Transverse colon (tissue), 4 donors: ENCODE measurements around the gene WDR48. TPM values are rescaled to one million over a fixed set of nuclear protein-coding genes. Genes with fewer than 3 reads are reported as not detected.

Source experiments
- DNase-seq: peaks from one replicate; pipeline ENCODE4 v3.0.0-alpha.2; 2019
- H3K27ac ChIP-seq, 4 donors: fragments of 200-600 bp; sonication (generic); 2 replicates each; pipeline ENCODE4 v1.5.1; 2016 to 2018; ENCODE audit warnings: inconsistent platforms in 4 of 4
- H3K27me3 ChIP-seq: fragments of 200-600 bp; sonication (generic); 2 replicates; pipeline ENCODE4 v1.5.1; 2017; ENCODE audit warnings: inconsistent platforms
- H3K36me3 ChIP-seq, 4 donors: fragments of 200-600 bp; sonication (generic); 2 replicates each; pipeline ENCODE4 v1.5.1; 2017 to 2019; ENCODE audit warnings: inconsistent platforms in 4 of 4
- H3K4me1 ChIP-seq, 4 donors: fragments of 200-600 bp; sonication (generic); 2 replicates each; pipeline ENCODE4 v1.5.1; 2017 to 2020; ENCODE audit warnings: inconsistent platforms in 4 of 4
- H3K4me3 ChIP-seq, 4 donors: fragments of 200-600 bp; sonication (generic); 1 replicate in 1 of 4; 2 replicates in 3 of 4; pipeline versions ENCODE4 v1.5.1 to v1.6.1; 2017 to 2019; ENCODE audit warnings: inconsistent platforms in 4 of 4
- H3K9me3 ChIP-seq, 2 donors: fragments of 200-600 bp; sonication (generic); 2 replicates each; pipeline ENCODE4 v1.5.1; 2017 to 2019; ENCODE audit warnings: inconsistent platforms in 2 of 2
- EP300 ChIP-seq: sonication (generic); formaldehyde crosslinking; IDR thresholded peaks from one replicate; pipeline ENCODE4 v1.6.1; 2017; ENCODE audit warnings: antibody characterized with exemption, low read depth
- POLR2A ChIP-seq: fragments of 450-650 bp; IDR thresholded peaks from one replicate; pipeline ENCODE4 v1.6.1; 2016; ENCODE audit warnings: antibody characterized with exemption, mild to moderate bottlenecking, moderate library complexity
- POLR2AphosphoS5 ChIP-seq, 3 donors: sonication (generic); formaldehyde crosslinking; IDR thresholded peaks; one replicate each; pipeline ENCODE4 v1.6.1; 2016; ENCODE audit warnings: antibody characterized with exemption in 3 of 3
- WGBS, 2 donors: methylation state at CpG; one replicate each; pipeline ENCODE4 v1.1.5; 2018; ENCODE audit warnings: low coverage in 1 of 2; 5-methylcytosine and 5-hydroxymethylcytosine counted together
- in situ Hi-C, 4 donors: fragments of 200-750 bp; cut with MboI; loops; one replicate each; pipeline versions ENCODE4 v1.15.0 to v1.15.1; 2017; ENCODE audit warnings: low sequenced_read_pairs in 3 of 4, low pct_ligation_motif_present in 1 of 4, low pct_unique_long_range_greater_than_20kb in 1 of 4
- intact Hi-C: fragments of 100-400 bp; cut with DNase I; formaldehyde crosslinking; loops from one replicate; pipeline ENCODE4 v1.15.1; 2023; ENCODE audit warnings: low total_unique reads
- total RNA-seq, 4 donors: library from RNA; depleted of rRNA; stranded (reverse); fragments of >200 nt; gene quantifications; one replicate each; pipeline ENCODE4 v1.1.0, GENCODE V29; 2016
- TF ChIP-seq, protein P1 (sequence below), 5 experiments: fragments of 200-600 bp in 3 of 5; fragments of 450-650 bp in 2 of 5; sonication (generic) in 3 of 5; IDR thresholded peaks; 1 replicate in 2 of 5; 2 replicates in 3 of 5; pipeline ENCODE4 v1.5.1; 2016 to 2017; ENCODE audit warnings: antibody characterized with exemption in 5 of 5, inconsistent platforms in 3 of 5, mild to moderate bottlenecking in 2 of 5, moderate library complexity in 1 of 5

Gene WDR48
- total RNA-seq, 4 donors from 2014 or later, result 31.0 to 47.6 (median 36.2) TPM

DNA sequence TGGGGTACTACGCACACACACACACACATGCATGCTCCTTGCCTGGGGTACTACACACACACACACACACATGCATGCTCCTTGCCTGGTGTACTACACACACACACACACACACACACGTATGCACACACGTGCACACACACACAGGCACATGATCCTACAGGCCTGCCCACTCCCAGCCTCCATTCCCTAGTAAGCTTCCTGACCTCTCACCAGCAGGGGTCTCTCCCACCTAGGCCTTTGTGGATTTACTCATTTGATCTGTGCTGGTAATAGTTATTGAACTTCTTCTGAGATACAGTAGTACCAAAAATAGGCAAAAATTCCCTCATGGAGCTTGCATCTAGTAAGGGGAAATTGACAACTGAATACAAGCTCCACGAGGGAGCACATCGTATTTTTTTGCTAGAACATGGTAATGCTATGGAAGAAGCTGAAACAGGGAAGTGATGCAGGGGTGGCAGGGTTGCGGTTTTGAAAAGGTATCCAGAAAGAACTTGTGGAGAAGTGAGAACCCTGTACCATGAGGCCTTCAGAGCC lies 74.8 kb downstream of the WDR48 start:
- peaks cover 2 to 10% (median 8%) of the 10 kb centered on the region in 4 donors for H3K4me1 ChIP-seq
- H3K27ac ChIP-seq, result no peak overlapping the region
- no peak overlapping the region for H3K4me3 ChIP-seq
- DNase-seq, result peak; percentile 56
- no peak for TF ChIP-seq POLR2AphosphoS5 (IDR thresholded peaks at IDR 0.05)
- TF ChIP-seq, protein P1, sequence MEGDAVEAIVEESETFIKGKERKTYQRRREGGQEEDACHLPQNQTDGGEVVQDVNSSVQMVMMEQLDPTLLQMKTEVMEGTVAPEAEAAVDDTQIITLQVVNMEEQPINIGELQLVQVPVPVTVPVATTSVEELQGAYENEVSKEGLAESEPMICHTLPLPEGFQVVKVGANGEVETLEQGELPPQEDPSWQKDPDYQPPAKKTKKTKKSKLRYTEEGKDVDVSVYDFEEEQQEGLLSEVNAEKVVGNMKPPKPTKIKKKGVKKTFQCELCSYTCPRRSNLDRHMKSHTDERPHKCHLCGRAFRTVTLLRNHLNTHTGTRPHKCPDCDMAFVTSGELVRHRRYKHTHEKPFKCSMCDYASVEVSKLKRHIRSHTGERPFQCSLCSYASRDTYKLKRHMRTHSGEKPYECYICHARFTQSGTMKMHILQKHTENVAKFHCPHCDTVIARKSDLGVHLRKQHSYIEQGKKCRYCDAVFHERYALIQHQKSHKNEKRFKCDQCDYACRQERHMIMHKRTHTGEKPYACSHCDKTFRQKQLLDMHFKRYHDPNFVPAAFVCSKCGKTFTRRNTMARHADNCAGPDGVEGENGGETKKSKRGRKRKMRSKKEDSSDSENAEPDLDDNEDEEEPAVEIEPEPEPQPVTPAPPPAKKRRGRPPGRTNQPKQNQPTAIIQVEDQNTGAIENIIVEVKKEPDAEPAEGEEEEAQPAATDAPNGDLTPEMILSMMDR (IDR thresholded peaks at IDR 0.05), result peak; percentile 47 to 78 (median 51)
- WGBS, 2 donors, result 35 to 50% methylated on average over 5 to 6 of the region's 6 CpGs
- in situ Hi-C loops (loop anchor here in 3 of 4 donors (10.0 kb wide), 1 partner anchor 158 kb away; the partner anchor contains the start of gene CX3CR1 (in 3 of the 3)), intact Hi-C loops (loop anchor here (2.0 kb wide), 1 partner anchor 162 kb away; no protein-coding TSS in a partner anchor)
- no peaks in the 10 kb centered on the region for H3K27me3 ChIP-seq
- no peaks in the 10 kb centered on the region for H3K36me3 ChIP-seq
- no peaks in the 10 kb centered on the region for H3K9me3 ChIP-seq

DNA sequence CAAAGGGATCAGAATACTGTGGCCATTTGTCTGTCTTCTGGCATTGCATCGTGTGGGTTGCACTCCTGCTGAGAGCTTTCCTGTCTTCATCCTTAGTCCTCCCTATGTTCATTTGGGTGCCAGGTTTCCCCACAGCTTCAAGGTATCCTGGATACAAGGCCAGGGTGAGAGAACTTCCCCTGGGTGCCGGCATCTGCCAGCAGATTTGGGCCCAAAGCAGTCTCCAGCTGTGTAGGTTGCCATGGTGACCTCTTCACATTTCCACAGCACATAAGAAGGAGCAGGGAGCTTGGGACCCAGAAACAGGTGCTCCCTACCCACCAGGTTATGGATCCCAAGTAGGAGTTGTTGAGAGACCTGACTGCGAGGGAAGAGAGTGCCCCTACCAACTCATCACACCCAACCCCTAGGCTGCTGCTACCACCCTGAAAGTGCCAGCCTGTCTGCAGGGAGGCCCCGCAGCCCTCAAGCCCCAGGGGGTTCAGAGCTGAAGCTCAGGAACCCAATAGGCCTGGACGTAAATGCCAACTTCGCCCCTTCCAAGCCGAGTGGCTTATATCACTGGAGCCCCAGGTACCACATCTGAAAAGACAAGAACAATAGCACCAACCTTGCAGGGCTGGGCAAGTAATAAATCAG lies 75.6 kb downstream of the WDR48 start:
- in situ Hi-C loops, result loop anchor here in 3 of 4 donors (10.0 kb wide), 1 partner anchor 157 kb away; the partner anchor contains the start of gene CX3CR1 (in 3 of the 3)
- Histone ChIP-seq H3K9me3 (no peaks in the 10 kb centered on the region), H3K27ac (no peak overlapping the region), H3K36me3 (no peaks in the 10 kb centered on the region), H3K4me3 (no peak overlapping the region), H3K4me1 (peaks cover 2 to 10% (median 8%) of the 10 kb centered on the region in 4 donors), H3K27me3 (no peaks in the 10 kb centered on the region)
- intact Hi-C loops, result loop anchor here (2.0 kb wide), 1 partner anchor 161 kb away; no protein-coding TSS in a partner anchor
- 93% methylated on average over 5 of the region's 7 CpGs; no CpG with 5 or more reads in 1 of the 2 donors for WGBS, 2 donors
- TF ChIP-seq POLR2AphosphoS5 (IDR thresholded peaks at IDR 0.05), result no peak
- TF ChIP-seq, protein P1 (IDR thresholded peaks at IDR 0.05), result no peak
- TF ChIP-seq POLR2A, result no peak
- no peak for TF ChIP-seq EP300
- no peak for DNase-seq

DNA sequence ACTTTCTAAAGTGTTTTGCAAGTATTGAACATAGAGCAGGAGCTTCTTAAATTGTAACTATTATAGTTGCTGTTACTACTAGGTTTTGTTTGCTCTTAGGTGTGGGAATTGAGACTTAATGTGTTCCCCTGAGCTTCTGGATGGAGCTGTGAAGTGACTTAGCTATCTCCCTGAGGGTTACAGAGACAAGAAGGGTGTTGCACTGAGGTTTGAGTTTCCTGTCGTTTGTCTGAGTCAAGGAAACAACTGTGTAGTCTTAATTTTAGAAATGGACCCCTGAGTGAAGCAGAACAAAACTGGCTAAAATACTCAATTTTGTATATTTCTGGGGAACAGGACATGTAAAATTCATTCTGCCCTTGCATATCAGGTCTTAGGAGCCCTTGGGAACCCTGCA lies 76.1 kb downstream of the WDR48 start:
- Histone ChIP-seq H3K9me3 (no peaks in the 10 kb centered on the region), H3K36me3 (no peaks in the 10 kb centered on the region), H3K4me1 (peaks cover 2 to 10% (median 8%) of the 10 kb centered on the region in 4 donors), H3K27me3 (no peaks in the 10 kb centered on the region), H3K27ac (no peak overlapping the region), H3K4me3 (no peak overlapping the region)
- in situ Hi-C loops, result loop anchor here in 3 of 4 donors (10.0 kb wide), 1 partner anchor 157 kb away; the partner anchor contains the start of gene CX3CR1 (in 3 of the 3)
- TF ChIP-seq POLR2AphosphoS5 (IDR thresholded peaks at IDR 0.05) (no peak), POLR2A (no peak), EP300 (no peak)
- TF ChIP-seq, protein P1 (IDR thresholded peaks at IDR 0.05), result no peak
- DNase-seq, result no peak
- WGBS, 2 donors, result 35 to 43% methylated on average over 1 of the region's 1 CpG
- intact Hi-C loops, result loop anchor here (2.0 kb wide), 1 partner anchor 161 kb away; no protein-coding TSS in a partner anchor

DNA sequence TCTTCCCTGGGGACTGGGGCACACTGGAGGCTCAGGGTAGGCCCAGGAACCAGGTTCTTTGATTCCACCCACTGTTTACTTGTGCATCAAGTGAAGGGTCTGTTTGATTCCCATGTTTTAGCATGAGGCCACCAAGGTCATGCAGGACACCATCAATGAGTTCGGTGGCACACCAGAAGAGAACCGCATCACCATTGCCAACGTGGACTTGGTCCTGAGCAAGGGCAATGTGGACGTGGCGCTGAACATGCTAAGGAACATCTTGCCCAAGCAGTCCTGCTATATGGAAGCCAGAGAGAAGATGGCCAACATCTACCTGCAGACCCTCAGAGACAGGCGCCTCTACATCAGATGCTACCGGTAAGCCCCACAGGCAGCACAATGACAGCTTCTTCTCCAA lies 77.1 kb downstream of the WDR48 start:
- Histone ChIP-seq H3K36me3 (no peaks in the 10 kb centered on the region), H3K4me1 (peaks cover 2 to 10% (median 8%) of the 10 kb centered on the region in 4 donors), H3K27ac (no peak overlapping the region), H3K4me3 (no peak overlapping the region), H3K27me3 (no peaks in the 10 kb centered on the region), H3K9me3 (no peaks in the 10 kb centered on the region)
- in situ Hi-C loops, result loop anchor here in 3 of 4 donors (10.0 kb wide), 1 partner anchor 156 kb away; the partner anchor contains the start of gene CX3CR1 (in 3 of the 3)
- 95% methylated on average over 7 of the region's 7 CpGs; no CpG with 5 or more reads in 1 of the 2 donors for WGBS, 2 donors
- intact Hi-C loops, result no loop called here
- TF ChIP-seq EP300, result no peak
- TF ChIP-seq, protein P1 (IDR thresholded peaks at IDR 0.05), result no peak
- no peak for TF ChIP-seq POLR2AphosphoS5 (IDR thresholded peaks at IDR 0.05)
- no peak for TF ChIP-seq POLR2A
- DNase-seq, result no peak
